Astrocyte (in vitro differentiated cells and primary cell): ENCODE data around the gene HHLA2. TPM values are rescaled to one million over a fixed set of nuclear protein-coding genes. Genes with fewer than 3 reads are reported as not detected.

Source experiments
- DNase-seq: peaks from one replicate; pipeline ENCODE4 v3.0.0-alpha.2; 2010; ENCODE audit warnings: low read depth
- FAIRE-seq: peaks from 2 replicates; lab custom pipeline; 2011; peaks lifted over from hg19 to GRCh38; lab: Jason Lieb, UNC
- H2AFZ ChIP-seq: 2 replicates; pipeline ENCODE4 v1.6.0; 2012; ENCODE audit warnings: low read depth, low read length, inconsistent platforms
- H3K27ac ChIP-seq: 2 replicates; pipeline ENCODE4 v1.5.1; 2011; ENCODE audit warnings: low read depth, low read length, inconsistent platforms
- H3K27me3 ChIP-seq: 2 replicates; pipeline ENCODE4 v1.6.0; 2011; ENCODE audit warnings: low read length, inconsistent platforms; ENCODE audit not compliant: insufficient read depth
- H3K36me3 ChIP-seq: 2 replicates; pipeline ENCODE4 v1.5.1; 2011; ENCODE audit warnings: low read length, inconsistent platforms; ENCODE audit not compliant: insufficient read depth
- H3K4me1 ChIP-seq: 2 replicates; pipeline ENCODE4 v1.5.1; 2011; ENCODE audit warnings: low read length, inconsistent platforms; ENCODE audit not compliant: insufficient read depth
- H3K4me2 ChIP-seq: 2 replicates; pipeline ENCODE4 v1.6.0; 2012; ENCODE audit warnings: low read length, inconsistent platforms
- H3K4me3 ChIP-seq: 2 replicates; pipeline ENCODE4 v1.5.1; 2011; ENCODE audit warnings: low read depth, mild to moderate bottlenecking, low read length, inconsistent platforms; ENCODE audit not compliant: insufficient read depth
- H3K79me2 ChIP-seq: 2 replicates; pipeline ENCODE4 v1.6.0; 2012; ENCODE audit warnings: mild to moderate bottlenecking, low read length, inconsistent platforms; ENCODE audit not compliant: insufficient read depth
- H3K9ac ChIP-seq: 2 replicates; pipeline ENCODE4 v1.6.0; 2012; ENCODE audit warnings: mild to moderate bottlenecking, low read length, inconsistent platforms
- H3K9me3 ChIP-seq: 2 replicates; pipeline ENCODE4 v1.5.1; 2012; ENCODE audit warnings: low read depth, mild to moderate bottlenecking, low read length, inconsistent platforms; ENCODE audit not compliant: insufficient read depth
- H4K20me1 ChIP-seq: 2 replicates; pipeline ENCODE4 v1.6.0; 2012; ENCODE audit warnings: low read length, inconsistent platforms; ENCODE audit not compliant: insufficient read depth
- H3K27ac Mint-ChIP-seq: one replicate; pipeline ENCODE4 v1.8.0; 2021; ENCODE audit warnings: mild to moderate bottlenecking, mixed read lengths; ENCODE audit not compliant: unreplicated experiment
- H3K27me3 Mint-ChIP-seq: one replicate; pipeline ENCODE4 v1.8.0; 2021; ENCODE audit warnings: low read depth, mixed read lengths; ENCODE audit not compliant: unreplicated experiment
- H3K36me3 Mint-ChIP-seq: one replicate; pipeline ENCODE4 v1.8.0; 2021; ENCODE audit warnings: low read depth, mixed read lengths; ENCODE audit not compliant: unreplicated experiment
- H3K4me1 Mint-ChIP-seq: one replicate; pipeline ENCODE4 v1.8.0; 2021; ENCODE audit warnings: low read depth, mixed read lengths; ENCODE audit not compliant: unreplicated experiment
- H3K4me3 Mint-ChIP-seq: one replicate; pipeline ENCODE4 v1.8.0; 2021; ENCODE audit warnings: mild to moderate bottlenecking, moderate library complexity, mixed read lengths; ENCODE audit not compliant: unreplicated experiment
- H3K9me3 Mint-ChIP-seq: one replicate; pipeline ENCODE4 v1.8.0; 2021; ENCODE audit warnings: mild to moderate bottlenecking, mixed read lengths; ENCODE audit not compliant: unreplicated experiment
- EZH2 ChIP-seq: IDR thresholded peaks from 2 replicates; pipeline ENCODE4 v1.6.1; 2012; ENCODE audit warnings: mild to moderate bottlenecking, low read length, inconsistent platforms; ENCODE audit not compliant: insufficient read depth
- total RNA-seq: library from RNA; stranded (reverse); gene quantifications from 2 replicates; pipeline ENCODE4 v1.2.1, GENCODE V29; 2021
- TF ChIP-seq, protein P1 (sequence below): IDR thresholded peaks from 2 replicates; pipeline ENCODE4 v1.5.1; 2011; ENCODE audit warnings: low read depth, mild to moderate bottlenecking, inconsistent platforms, low read length, moderate library complexity; ENCODE audit not compliant: insufficient read depth

The HHLA2 gene
- total RNA-seq, 1 donor from 2014 or later: not detected

- FAIRE-seq (no peak), DNase-seq (peak; percentile 81)
- H3K4me1 Mint-ChIP-seq: peaks cover 23% of the 10 kb centered on the region
- H3K27me3 ChIP-seq: no peaks in the 10 kb centered on the region
- no peak overlapping the region for H3K4me2 ChIP-seq
- H4K20me1 ChIP-seq: no peaks in the 10 kb centered on the region
- peaks cover 14% of the 10 kb centered on the region for H3K4me1 ChIP-seq
- TF ChIP-seq EZH2: no peak
- TF ChIP-seq, protein P1, sequence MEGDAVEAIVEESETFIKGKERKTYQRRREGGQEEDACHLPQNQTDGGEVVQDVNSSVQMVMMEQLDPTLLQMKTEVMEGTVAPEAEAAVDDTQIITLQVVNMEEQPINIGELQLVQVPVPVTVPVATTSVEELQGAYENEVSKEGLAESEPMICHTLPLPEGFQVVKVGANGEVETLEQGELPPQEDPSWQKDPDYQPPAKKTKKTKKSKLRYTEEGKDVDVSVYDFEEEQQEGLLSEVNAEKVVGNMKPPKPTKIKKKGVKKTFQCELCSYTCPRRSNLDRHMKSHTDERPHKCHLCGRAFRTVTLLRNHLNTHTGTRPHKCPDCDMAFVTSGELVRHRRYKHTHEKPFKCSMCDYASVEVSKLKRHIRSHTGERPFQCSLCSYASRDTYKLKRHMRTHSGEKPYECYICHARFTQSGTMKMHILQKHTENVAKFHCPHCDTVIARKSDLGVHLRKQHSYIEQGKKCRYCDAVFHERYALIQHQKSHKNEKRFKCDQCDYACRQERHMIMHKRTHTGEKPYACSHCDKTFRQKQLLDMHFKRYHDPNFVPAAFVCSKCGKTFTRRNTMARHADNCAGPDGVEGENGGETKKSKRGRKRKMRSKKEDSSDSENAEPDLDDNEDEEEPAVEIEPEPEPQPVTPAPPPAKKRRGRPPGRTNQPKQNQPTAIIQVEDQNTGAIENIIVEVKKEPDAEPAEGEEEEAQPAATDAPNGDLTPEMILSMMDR: no peak
- H3K9me3 ChIP-seq: no peaks in the 10 kb centered on the region
- no peak overlapping the region for H3K4me3 ChIP-seq
- H3K9me3 Mint-ChIP-seq: no peaks in the 10 kb centered on the region
- no peak overlapping the region for H3K4me3 Mint-ChIP-seq
- no peak overlapping the region for H3K27ac Mint-ChIP-seq
- peaks cover 7% of the 10 kb centered on the region for H3K27me3 Mint-ChIP-seq
- no peak overlapping the region for H3K27ac ChIP-seq
- H3K9ac ChIP-seq: no peak overlapping the region
- H3K36me3 Mint-ChIP-seq: no peaks in the 10 kb centered on the region
- no peak overlapping the region for H2AFZ ChIP-seq
- H3K79me2 ChIP-seq: no peaks in the 10 kb centered on the region
- H3K36me3 ChIP-seq: no peaks in the 10 kb centered on the region
Observed at GRCh38 chr3:108391917-108392593, 95.7 kb downstream of the HHLA2 start.

DNA sequence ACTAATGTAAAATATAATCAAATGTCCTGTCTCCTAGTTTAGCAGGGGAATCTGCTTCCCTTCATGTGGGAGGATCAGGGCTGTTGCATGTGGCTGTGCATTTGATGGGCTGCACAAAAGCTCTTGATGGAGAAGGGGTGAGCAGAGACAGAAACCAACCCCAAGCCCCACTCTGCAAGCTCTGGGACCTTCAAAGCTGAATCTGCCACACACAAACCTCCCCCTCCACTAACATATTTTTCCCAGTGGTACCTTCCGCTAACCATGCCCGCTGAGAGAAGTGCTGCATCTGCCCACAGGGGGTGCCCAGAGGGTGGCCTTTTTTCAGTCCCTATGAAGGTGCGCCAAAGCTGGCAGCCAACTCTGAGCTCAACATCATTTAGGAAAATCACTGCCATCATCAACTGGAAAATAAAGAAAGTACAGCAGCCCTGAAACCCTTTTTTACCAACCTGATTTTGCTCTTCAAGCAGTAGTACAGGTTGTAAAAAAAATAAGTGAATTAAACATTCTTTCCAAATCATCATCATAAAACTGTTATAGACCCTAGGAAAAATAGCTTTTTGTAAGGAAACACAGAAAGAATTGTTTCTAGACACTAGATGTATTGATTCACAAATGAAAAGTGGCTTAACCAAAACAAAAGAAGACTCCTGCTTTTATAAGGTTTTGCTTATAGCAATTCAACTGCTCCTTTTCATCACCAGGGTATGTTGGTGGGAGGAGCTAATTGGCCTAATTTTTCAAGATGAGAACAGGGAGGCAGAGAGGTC lies 97.0 kb downstream of the HHLA2 start:
- Histone ChIP-seq H3K9me3 (no peaks in the 10 kb centered on the region), H3K27ac (no peak overlapping the region), H3K4me3 (no peak overlapping the region), H3K27me3 (no peaks in the 10 kb centered on the region), H3K36me3 (no peaks in the 10 kb centered on the region), H3K9ac (no peak overlapping the region), H3K4me2 (no peak overlapping the region), H3K79me2 (no peaks in the 10 kb centered on the region), H3K4me1 (peaks cover 12% of the 10 kb centered on the region), H4K20me1 (no peaks in the 10 kb centered on the region), H2AFZ (no peak overlapping the region)
- H3K27ac Mint-ChIP-seq: no peak overlapping the region
- peaks cover 12% of the 10 kb centered on the region for H3K27me3 Mint-ChIP-seq
- H3K4me3 Mint-ChIP-seq: no peak overlapping the region
- no peak for DNase-seq
- no peak for FAIRE-seq
- TF ChIP-seq EZH2: no peak
- TF ChIP-seq, protein P1: no peak
- no peaks in the 10 kb centered on the region for H3K36me3 Mint-ChIP-seq
- no peaks in the 10 kb centered on the region for H3K9me3 Mint-ChIP-seq
- H3K4me1 Mint-ChIP-seq: peaks cover 14% of the 10 kb centered on the region

DNA sequence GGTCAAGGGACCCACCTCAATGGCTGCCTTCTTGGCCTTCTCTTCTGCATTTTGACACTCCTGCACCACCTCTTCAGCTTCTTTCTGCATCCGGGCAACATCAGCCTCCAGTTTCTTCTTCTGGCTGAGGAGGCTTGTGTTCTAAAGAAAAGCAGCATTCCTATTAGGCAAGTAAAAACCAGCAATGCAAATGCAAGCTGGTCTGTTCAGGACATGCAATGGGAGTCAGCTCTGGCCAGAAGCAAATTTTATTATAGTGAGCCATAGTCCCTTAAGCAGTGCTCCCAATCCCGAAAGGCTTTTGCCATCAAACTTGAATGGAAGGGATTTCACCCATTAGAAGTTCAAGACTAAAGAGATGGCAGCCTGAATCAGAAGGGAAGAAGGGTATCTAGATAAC lies 97.7 kb downstream of the HHLA2 start:
- H3K79me2 ChIP-seq: no peaks in the 10 kb centered on the region
- no peak overlapping the region for H3K4me3 ChIP-seq
- Mint-ChIP-seq H3K9me3 (no peaks in the 10 kb centered on the region), H3K4me1 (peaks cover 7% of the 10 kb centered on the region), H3K4me3 (no peak overlapping the region), H3K27me3 (peaks cover 12% of the 10 kb centered on the region), H3K36me3 (no peaks in the 10 kb centered on the region), H3K27ac (no peak overlapping the region)
- H3K4me2 ChIP-seq: no peak overlapping the region
- FAIRE-seq (no peak), DNase-seq (no peak)
- no peaks in the 10 kb centered on the region for H3K36me3 ChIP-seq
- no peaks in the 10 kb centered on the region for H4K20me1 ChIP-seq
- peaks cover 5% of the 10 kb centered on the region for H3K4me1 ChIP-seq
- H3K27ac ChIP-seq: no peak overlapping the region
- H3K9me3 ChIP-seq: no peaks in the 10 kb centered on the region
- H3K27me3 ChIP-seq: no peaks in the 10 kb centered on the region
- no peak for TF ChIP-seq EZH2
- TF ChIP-seq, protein P1: no peak
- no peak overlapping the region for H2AFZ ChIP-seq
- H3K9ac ChIP-seq: no peak overlapping the region
